Choroid plexus epithelial cell (primary cell): ENCODE data around the gene EMILIN2.
A peak's percentile ranks its signal among the peaks of the same experiment; 100 is the strongest.

Experiments used
- DNase-seq: peaks from one replicate; pipeline ENCODE4 v3.0.0-alpha.2; 2010; ENCODE audit warnings: low read depth
- H3K4me3 ChIP-seq: 2 replicates; pipeline ENCODE4 v1.5.1; 2011; ENCODE audit warnings: low read depth, mild to moderate bottlenecking, control low read depth, low read length, moderate library complexity
- CTCF ChIP-seq: conservative IDR thresholded peaks from 2 replicates; pipeline ENCODE4 v1.5.1; 2011; ENCODE audit warnings: low read depth, mild to moderate bottlenecking, control low read depth, inconsistent platforms, low read length, moderate library complexity

EMILIN2 gene

GRCh38 chr18:2960983-2961696, 114.3 kb downstream of the EMILIN2 start:
- no peak for TF ChIP-seq CTCF
- DNase-seq: no peak
- H3K4me3 ChIP-seq: no peak overlapping the region

GRCh38 chr18:2961821-2962220, 115.0 kb downstream of the EMILIN2 start:
- DNase-seq: peak; percentile 80
- no peak for TF ChIP-seq CTCF
- no peak overlapping the region for H3K4me3 ChIP-seq

GRCh38 chr18:2963048-2963447, 116.2 kb downstream of the EMILIN2 start:
- no peak for DNase-seq
- no peak for TF ChIP-seq CTCF
- no peak overlapping the region for H3K4me3 ChIP-seq

- DNase-seq: no peak
- no peak for TF ChIP-seq CTCF
- no peak overlapping the region for H3K4me3 ChIP-seq
Measured at GRCh38 chr18:2964361-2965010, 117.7 kb downstream of the EMILIN2 start.
